Karpas-422 (cell line): ENCODE data around the gene CLDN24. TPM values are rescaled to one million over a fixed set of nuclear protein-coding genes. Genes with fewer than 3 reads are reported as not detected.

Experiments
- DNase-seq: peaks from one replicate; pipeline ENCODE4 v3.0.0-alpha.2; 2015
- H2AFZ ChIP-seq: fragments of 200-600 bp; sonication (generic); 2 replicates; pipeline ENCODE4 v1.6.1; 2014; ENCODE audit warnings: antibody characterized with exemption, low read length, mixed read lengths
- H3K27ac ChIP-seq: fragments of 200-600 bp; sonication (generic); 2 replicates; pipeline ENCODE4 v1.5.1; 2014; ENCODE audit warnings: mild to moderate bottlenecking, low read length, moderate library complexity
- H3K27me3 ChIP-seq: fragments of 200-600 bp; sonication (generic); 2 replicates; pipeline ENCODE4 v1.6.1; 2014; ENCODE audit warnings: low read length, mixed read lengths
- H3K36me3 ChIP-seq: fragments of 200-600 bp; sonication (generic); 2 replicates; pipeline ENCODE4 v1.6.1; 2014; ENCODE audit warnings: low read length, mixed read lengths; ENCODE audit not compliant: insufficient read depth
- H3K4me1 ChIP-seq: fragments of 200-600 bp; sonication (generic); 2 replicates; pipeline ENCODE4 v1.6.1; 2014; ENCODE audit warnings: mild to moderate bottlenecking, low read length, mixed read lengths
- H3K4me2 ChIP-seq: fragments of 200-600 bp; sonication (generic); 2 replicates; pipeline ENCODE4 v1.6.1; 2014; ENCODE audit warnings: low read length, low read depth, mild to moderate bottlenecking; ENCODE audit not compliant: poor library complexity, severe bottlenecking
- H3K4me3 ChIP-seq: fragments of 200-600 bp; sonication (generic); 2 replicates; pipeline ENCODE4 v1.5.1; 2014; ENCODE audit warnings: mild to moderate bottlenecking, antibody characterized with exemption, low read length, mixed read lengths
- H3K79me2 ChIP-seq: fragments of 200-600 bp; sonication (generic); 2 replicates; pipeline ENCODE4 v1.6.1; 2014; ENCODE audit warnings: mild to moderate bottlenecking, low read length, mixed read lengths
- H3K9ac ChIP-seq: fragments of 200-600 bp; sonication (generic); 2 replicates; pipeline ENCODE4 v1.6.0; 2014; ENCODE audit warnings: low read length
- H3K9me2 ChIP-seq: fragments of 200-600 bp; sonication (generic), shearing (Covaris generic); replicated peaks from 2 replicates; pipeline ENCODE4 v1.6.0; 2014; ENCODE audit warnings: mild to moderate bottlenecking, low read length, moderate library complexity; ENCODE audit not compliant: insufficient read depth
- H3K9me3 ChIP-seq: fragments of 300-700, 200-600 bp; sonication (generic); 2 replicates; pipeline ENCODE4 v1.6.1; 2014; ENCODE audit warnings: low read length, mixed read lengths
- H4K20me1 ChIP-seq: fragments of 200-600 bp; sonication (generic); 2 replicates; pipeline ENCODE4 v1.6.1; 2014; ENCODE audit warnings: mild to moderate bottlenecking, antibody characterized with exemption, low read length, low read depth; ENCODE audit not compliant: insufficient read depth
- total RNA-seq: library from RNA; depleted of rRNA; stranded (reverse); fragments of >200 nt; shearing (Covaris generic); gene quantifications from 2 replicates; pipeline ENCODE4 v1.2.3, GENCODE V29; 2014; ENCODE audit warnings: low replicate concordance

Gene CLDN24
- total RNA-seq, 1 experiment from 2014 or later, result not detected

DNA sequence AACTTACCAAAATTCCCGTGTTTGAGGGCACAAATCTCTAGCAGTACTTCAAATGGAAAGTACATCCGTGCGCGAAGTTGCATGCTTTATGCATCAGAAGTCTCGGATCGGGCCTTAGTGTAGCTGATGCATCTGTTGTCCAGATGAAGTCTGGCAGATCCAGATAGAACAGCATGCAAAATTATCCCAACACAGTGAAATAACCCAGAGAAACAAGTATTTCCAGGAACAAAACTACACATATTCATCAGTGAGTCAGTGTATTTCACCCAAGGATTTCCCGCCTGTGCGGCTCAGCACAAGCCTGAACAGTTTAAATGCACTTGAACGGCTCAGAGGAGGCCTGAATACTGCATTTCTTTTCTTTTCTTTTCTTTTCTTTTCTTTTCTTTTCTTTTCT, 27.4 kb upstream of the CLDN24 start:
- H3K4me2 ChIP-seq, result no peak overlapping the region
- H3K4me3 ChIP-seq, result no peak overlapping the region
- H3K79me2 ChIP-seq, result no peaks in the 10 kb centered on the region
- no peak overlapping the region for H3K9ac ChIP-seq
- H3K4me1 ChIP-seq, result no peaks in the 10 kb centered on the region
- no peak overlapping the region for H3K27ac ChIP-seq
- no peaks in the 10 kb centered on the region for H3K27me3 ChIP-seq
- DNase-seq, result no peak
- H4K20me1 ChIP-seq, result no peaks in the 10 kb centered on the region
- no peaks in the 10 kb centered on the region for H3K9me2 ChIP-seq
- no peak overlapping the region for H2AFZ ChIP-seq
- H3K9me3 ChIP-seq, result no peaks in the 10 kb centered on the region
- H3K36me3 ChIP-seq, result no peaks in the 10 kb centered on the region

DNA sequence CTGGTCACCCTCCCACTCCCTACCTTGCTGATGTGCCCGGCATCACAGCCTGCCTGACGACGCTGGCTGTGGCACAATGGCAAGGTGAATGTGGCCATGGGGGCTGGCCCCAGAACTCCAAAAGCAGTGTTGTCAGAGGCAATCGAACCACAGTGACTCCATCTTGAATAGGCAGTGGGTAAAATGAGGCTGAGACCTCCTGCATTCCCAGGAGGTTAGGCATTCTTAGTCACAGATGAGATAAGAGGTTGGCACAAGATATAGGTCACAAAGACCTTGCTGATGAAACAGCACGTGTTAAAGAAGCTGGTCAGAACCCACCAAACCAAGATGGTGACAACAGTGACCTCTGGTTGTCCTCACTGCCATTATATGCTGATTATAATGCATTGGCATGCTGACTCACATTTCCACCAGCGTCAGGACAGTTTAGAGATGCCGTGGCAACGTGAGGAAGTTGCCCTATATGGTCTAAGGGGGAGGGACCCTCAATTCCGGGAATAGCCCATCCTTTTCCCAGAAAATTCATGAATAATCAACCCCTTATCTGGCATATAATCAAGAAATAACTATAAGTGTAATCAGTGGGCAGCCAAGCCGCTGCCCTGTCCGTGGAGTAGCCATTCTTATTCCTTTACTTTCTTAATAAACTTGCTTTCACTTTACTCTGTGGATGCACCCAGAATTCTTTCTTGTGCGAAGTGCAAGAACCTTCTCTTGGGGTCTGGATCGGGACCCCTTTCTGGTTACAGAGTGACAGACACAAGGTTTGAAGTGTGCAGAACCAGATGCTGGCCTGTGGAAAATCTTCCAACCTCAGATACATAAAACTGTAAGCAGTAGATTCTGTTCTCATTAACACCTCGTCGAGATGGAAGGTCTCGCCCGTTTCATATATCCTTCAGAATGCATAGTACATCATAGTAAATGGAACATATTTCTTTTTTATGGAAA, 26.8 kb upstream of the CLDN24 start:
- H3K9me2 ChIP-seq, result no peaks in the 10 kb centered on the region
- H3K4me3 ChIP-seq, result no peak overlapping the region
- no peaks in the 10 kb centered on the region for H3K79me2 ChIP-seq
- no peak overlapping the region for H3K27ac ChIP-seq
- no peaks in the 10 kb centered on the region for H3K4me1 ChIP-seq
- no peak overlapping the region for H3K4me2 ChIP-seq
- H4K20me1 ChIP-seq, result no peaks in the 10 kb centered on the region
- H3K27me3 ChIP-seq, result no peaks in the 10 kb centered on the region
- no peaks in the 10 kb centered on the region for H3K9me3 ChIP-seq
- no peaks in the 10 kb centered on the region for H3K36me3 ChIP-seq
- no peak overlapping the region for H3K9ac ChIP-seq
- DNase-seq, result no peak
- H2AFZ ChIP-seq, result no peak overlapping the region

- Histone ChIP-seq H3K9me3 (no peaks in the 10 kb centered on the region), H4K20me1 (no peaks in the 10 kb centered on the region), H3K9me2 (no peaks in the 10 kb centered on the region), H3K4me3 (no peak overlapping the region), H3K27me3 (no peaks in the 10 kb centered on the region), H3K9ac (no peak overlapping the region), H3K4me2 (no peak overlapping the region), H2AFZ (no peak overlapping the region), H3K27ac (no peak overlapping the region), H3K4me1 (no peaks in the 10 kb centered on the region), H3K36me3 (no peaks in the 10 kb centered on the region), H3K79me2 (no peaks in the 10 kb centered on the region)
- no peak for DNase-seq
Observed at GRCh38 chr4:183348136-183348535, 25.9 kb upstream of the CLDN24 start.

DNA sequence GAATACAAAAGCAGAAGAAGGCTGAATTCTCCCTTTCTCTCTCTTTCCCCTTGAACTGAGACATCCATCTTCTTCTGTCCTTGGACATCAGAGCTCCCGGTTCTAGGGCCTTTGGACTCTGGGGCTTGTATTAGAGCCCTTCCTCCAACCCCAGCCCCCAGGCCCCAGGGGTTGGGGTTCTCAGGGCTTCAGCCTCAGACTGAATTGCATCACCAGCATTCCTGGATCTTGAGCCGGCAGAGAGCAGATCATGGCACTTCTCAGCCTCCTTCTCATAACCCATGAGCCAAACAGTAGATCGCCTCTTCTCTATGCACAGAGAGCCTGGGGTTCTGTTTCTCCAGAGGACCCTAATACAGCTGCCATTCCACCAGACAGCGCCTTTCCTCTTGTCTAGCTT, 25.3 kb upstream of the CLDN24 start:
- Histone ChIP-seq H3K4me2 (no peak overlapping the region), H3K27me3 (no peaks in the 10 kb centered on the region), H3K9ac (no peak overlapping the region), H3K27ac (no peak overlapping the region), H4K20me1 (no peaks in the 10 kb centered on the region), H3K9me3 (no peaks in the 10 kb centered on the region), H3K4me3 (no peak overlapping the region), H2AFZ (no peak overlapping the region), H3K4me1 (no peaks in the 10 kb centered on the region), H3K36me3 (no peaks in the 10 kb centered on the region), H3K9me2 (no peaks in the 10 kb centered on the region), H3K79me2 (no peaks in the 10 kb centered on the region)
- DNase-seq, result no peak

GRCh38 chr4:183347146-183347545, 24.9 kb upstream of the CLDN24 start:
- H3K4me1 ChIP-seq, result no peaks in the 10 kb centered on the region
- DNase-seq, result no peak
- no peaks in the 10 kb centered on the region for H3K9me3 ChIP-seq
- H3K9ac ChIP-seq, result no peak overlapping the region
- no peak overlapping the region for H3K4me3 ChIP-seq
- no peak overlapping the region for H3K4me2 ChIP-seq
- H3K79me2 ChIP-seq, result no peaks in the 10 kb centered on the region
- H3K36me3 ChIP-seq, result no peaks in the 10 kb centered on the region
- H4K20me1 ChIP-seq, result no peaks in the 10 kb centered on the region
- no peaks in the 10 kb centered on the region for H3K9me2 ChIP-seq
- H3K27me3 ChIP-seq, result no peaks in the 10 kb centered on the region
- H2AFZ ChIP-seq, result no peak overlapping the region
- no peak overlapping the region for H3K27ac ChIP-seq

DNA sequence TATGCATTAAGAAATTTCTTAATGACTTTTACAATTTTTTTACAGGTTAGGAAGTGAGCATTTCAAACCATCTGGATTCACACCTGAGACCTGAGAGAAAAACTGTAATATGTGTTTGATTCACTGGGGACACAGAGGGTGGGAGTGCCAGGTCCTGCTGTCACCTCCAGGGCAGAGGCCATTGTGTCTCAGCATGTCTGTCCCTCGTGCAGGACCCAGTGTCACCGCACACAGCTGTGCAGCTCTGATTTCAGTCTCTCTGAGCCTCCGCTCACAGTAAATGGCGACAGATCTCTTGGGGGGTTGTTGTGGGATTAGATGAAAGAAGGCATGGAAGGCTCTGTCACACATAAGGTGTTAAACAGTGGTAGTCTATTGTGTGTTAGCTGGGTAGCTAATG, 23.0 kb upstream of the CLDN24 start:
- no peak for DNase-seq
- Histone ChIP-seq H3K4me1 (no peaks in the 10 kb centered on the region), H4K20me1 (no peaks in the 10 kb centered on the region), H3K4me3 (no peak overlapping the region), H3K27me3 (no peaks in the 10 kb centered on the region), H3K79me2 (no peaks in the 10 kb centered on the region), H3K9me2 (no peaks in the 10 kb centered on the region), H3K27ac (no peak overlapping the region), H3K9ac (no peak overlapping the region), H3K4me2 (no peak overlapping the region), H3K36me3 (no peaks in the 10 kb centered on the region), H3K9me3 (no peaks in the 10 kb centered on the region), H2AFZ (no peak overlapping the region)

- H3K9me3 ChIP-seq, result no peaks in the 10 kb centered on the region
- no peaks in the 10 kb centered on the region for H3K4me1 ChIP-seq
- H3K79me2 ChIP-seq, result no peaks in the 10 kb centered on the region
- H4K20me1 ChIP-seq, result no peaks in the 10 kb centered on the region
- no peaks in the 10 kb centered on the region for H3K36me3 ChIP-seq
- H3K9ac ChIP-seq, result no peak overlapping the region
- no peak overlapping the region for H3K4me3 ChIP-seq
- H3K4me2 ChIP-seq, result no peak overlapping the region
- H3K27me3 ChIP-seq, result no peaks in the 10 kb centered on the region
- no peak for DNase-seq
- H3K9me2 ChIP-seq, result no peaks in the 10 kb centered on the region
- no peak overlapping the region for H2AFZ ChIP-seq
- no peak overlapping the region for H3K27ac ChIP-seq
Observed at GRCh38 chr4:183344523-183345255, 22.5 kb upstream of the CLDN24 start.

- DNase-seq, result no peak
- H2AFZ ChIP-seq, result no peak overlapping the region
- H3K27ac ChIP-seq, result no peak overlapping the region
- H3K9me2 ChIP-seq, result no peaks in the 10 kb centered on the region
- no peaks in the 10 kb centered on the region for H3K4me1 ChIP-seq
- no peak overlapping the region for H3K4me3 ChIP-seq
- H3K27me3 ChIP-seq, result no peaks in the 10 kb centered on the region
- no peaks in the 10 kb centered on the region for H4K20me1 ChIP-seq
- H3K36me3 ChIP-seq, result no peaks in the 10 kb centered on the region
- no peak overlapping the region for H3K9ac ChIP-seq
- H3K79me2 ChIP-seq, result no peaks in the 10 kb centered on the region
- H3K4me2 ChIP-seq, result no peak overlapping the region
- H3K9me3 ChIP-seq, result no peaks in the 10 kb centered on the region
Observed at GRCh38 chr4:183343730-183344129, 21.5 kb upstream of the CLDN24 start.
